Activated CD4-positive, alpha-beta T cell treated with anti-CD3 and anti-CD28 coated beads for 48 hours (primary cell): ENCODE measurements around the gene MYL1.

Experiments
- DNase-seq: peaks from one replicate; pipeline ENCODE4 v3.0.0-alpha.2; 2020

MYL1 gene

GRCh38 chr2:210264282-210264681 lies 50.7 kb downstream of the MYL1 start:
- no peak for DNase-seq

GRCh38 chr2:210263841-210264240 lies 51.1 kb downstream of the MYL1 start:
- no peak for DNase-seq

GRCh38 chr2:210262036-210262435 lies 52.9 kb downstream of the MYL1 start:
- DNase-seq: no peak

- no peak for DNase-seq
Measured at GRCh38 chr2:210259687-210260086, 55.3 kb downstream of the MYL1 start.

DNA sequence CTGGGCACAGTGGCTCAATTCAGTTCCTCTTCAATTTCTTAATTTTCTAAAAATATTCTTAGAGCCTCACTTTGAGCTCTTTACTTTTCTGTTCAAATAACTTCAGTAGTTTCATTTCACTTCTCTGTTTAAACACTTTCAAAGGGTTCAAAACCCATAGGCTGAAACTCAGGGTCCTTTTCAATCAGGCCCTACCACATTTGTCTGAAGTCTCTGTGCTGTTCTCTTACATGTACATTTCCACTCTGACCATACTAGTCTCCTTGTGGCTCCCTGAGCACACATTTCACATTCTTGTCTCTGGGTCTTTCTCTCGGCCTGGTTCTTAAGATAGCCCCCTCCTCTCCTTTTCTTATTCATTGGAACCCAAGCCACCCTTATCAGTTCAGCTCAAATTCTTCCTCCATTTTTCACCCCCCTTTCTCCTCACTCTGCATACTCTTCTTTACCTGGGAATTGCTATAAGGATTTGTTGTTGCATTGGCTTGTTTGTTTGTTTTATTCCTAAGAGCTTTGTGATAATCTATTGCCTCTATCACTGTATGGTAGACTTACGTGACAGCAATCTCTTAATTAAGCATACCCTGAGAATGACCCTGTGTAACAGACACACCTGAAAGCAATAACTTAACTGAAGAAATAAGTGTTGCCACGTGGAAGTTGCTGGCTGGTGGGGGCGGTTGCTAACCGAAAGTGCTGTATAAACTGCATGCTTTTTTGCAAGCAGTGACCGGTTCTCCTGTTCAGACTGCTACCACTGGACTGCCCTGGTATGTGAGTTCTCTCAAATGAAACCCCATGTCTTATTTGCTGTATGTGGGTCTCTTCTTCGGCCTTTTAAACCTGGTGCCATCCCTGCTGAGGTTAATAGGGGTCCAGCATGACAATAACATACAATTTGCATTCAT lies 62.0 kb downstream of the MYL1 start:
- DNase-seq: no peak

DNA sequence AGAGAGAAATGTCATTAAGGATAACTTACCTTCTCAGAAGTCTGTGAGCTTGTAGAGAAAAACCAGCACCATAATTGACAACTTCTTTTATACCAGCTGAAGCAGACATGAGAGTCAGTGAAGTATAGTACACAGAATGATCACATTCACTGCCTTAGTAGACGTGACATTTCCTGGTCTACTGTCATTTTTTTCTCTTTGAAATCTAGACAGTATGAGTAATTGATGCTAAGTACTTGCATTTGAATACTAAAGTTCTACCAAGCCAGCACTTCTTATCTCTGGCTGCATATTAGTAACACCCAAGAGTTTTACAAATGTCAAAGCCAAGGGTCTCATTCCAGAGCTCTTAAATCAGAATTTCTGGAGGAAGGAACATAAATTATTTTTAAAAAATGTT lies 64.4 kb downstream of the MYL1 start:
- DNase-seq: no peak
